ENCODE data around the gene METTL18. TPM values are rescaled to one million over a fixed set of nuclear protein-coding genes. Genes with fewer than 3 reads are reported as not detected.

METTL18 gene
- total RNA-seq (ENCODE audit: low replicate concordance), result 2.1 and 6.9 TPM in 2 replicates

DNA sequence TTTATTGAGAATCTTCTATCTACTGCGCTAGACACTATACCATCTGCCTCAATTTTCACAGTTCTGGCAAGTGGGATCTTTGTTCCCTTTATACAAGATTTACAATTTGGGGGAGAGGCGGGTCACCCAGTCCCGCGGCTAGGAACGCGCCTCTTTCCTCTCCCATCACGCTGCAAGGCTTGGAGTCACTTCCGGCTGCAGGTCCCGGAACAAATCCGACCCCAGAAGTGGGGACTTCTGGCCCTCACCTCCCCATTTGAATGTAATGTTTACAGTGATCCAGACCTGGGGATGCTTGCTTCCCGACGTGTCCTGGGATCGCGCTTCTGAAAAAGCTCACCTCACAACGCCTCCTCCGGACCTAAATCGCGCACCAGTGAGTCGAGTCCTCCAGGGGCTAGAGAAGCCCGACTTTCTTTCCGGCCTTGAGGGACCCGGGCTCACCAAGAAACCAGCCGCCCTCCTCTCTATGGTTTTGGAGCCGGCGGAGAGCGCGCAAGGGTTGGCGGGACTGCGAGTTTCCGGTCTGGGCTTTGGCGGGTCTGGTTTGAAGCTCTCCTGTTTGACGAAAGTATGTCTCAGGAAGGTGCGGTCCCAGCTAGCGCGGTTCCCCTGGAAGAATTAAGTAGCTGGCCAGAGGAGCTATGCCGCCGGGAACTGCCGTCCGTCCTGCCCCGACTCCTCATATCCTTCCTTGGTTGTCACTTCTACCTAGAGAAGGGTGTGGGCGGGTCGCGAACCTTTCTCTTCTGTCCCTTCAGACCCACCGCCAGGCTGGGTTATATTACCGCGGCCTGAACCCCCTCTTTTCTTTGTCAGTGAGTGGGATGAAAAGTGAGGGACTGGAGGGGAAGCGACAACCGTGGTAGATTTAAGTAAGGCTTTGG lies at the start of gene METTL18:
METTL18 (minus strand) TSS at position 378 of the 887 bp plus-strand sequence. CDS start 1,212 bp downstream, outside the sequence.

Other genes with a start within 250 kb of the METTL18 start
- gene F5, start 208.4 kb downstream of the METTL18 start, total RNA-seq (ENCODE audit: low replicate concordance), result under 0.01 TPM in 1 of 2 replicates, not detected in the other
- 1.7 TPM in 1 of 2 replicates, not detected in the other for gene SELP, start 164.8 kb downstream of the METTL18 start, total RNA-seq (ENCODE audit: low replicate concordance)
- 2.3 TPM in 1 of 2 replicates, not detected in the other for gene SELL, start 83.3 kb downstream of the METTL18 start, total RNA-seq (ENCODE audit: low replicate concordance)
- gene SELE, start 60.8 kb downstream of the METTL18 start, total RNA-seq (ENCODE audit: low replicate concordance), result 0.45 TPM in 1 of 2 replicates, not detected in the other
- gene SCYL3, start 99.0 kb upstream of the METTL18 start, total RNA-seq (ENCODE audit: low replicate concordance), result 5.9 and 10.9 TPM in 2 replicates